Measurements from ENCODE around the gene IL16.

The IL16 gene

DNA sequence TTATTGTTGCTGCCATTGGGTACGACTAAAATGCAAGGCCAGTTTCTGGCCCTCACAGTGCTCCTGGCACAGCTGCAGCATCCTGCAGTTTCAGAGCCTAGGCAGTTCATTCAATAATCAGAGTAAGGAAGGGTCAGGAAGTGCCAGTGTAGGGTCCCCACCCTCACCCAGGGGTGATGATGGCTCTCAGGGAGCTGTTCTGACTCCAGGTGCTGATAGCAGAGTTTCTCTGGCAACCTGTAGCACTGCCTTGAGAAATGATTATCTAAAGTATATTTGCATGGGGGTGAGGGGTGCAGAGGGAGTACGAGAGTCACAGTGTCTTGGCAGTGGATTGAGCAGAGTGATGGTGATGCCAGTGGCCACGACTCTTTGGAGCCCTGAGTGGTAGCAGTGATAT, 15.5 kb upstream of the IL16 start:
- TF ChIP-seq, protein P1, sequence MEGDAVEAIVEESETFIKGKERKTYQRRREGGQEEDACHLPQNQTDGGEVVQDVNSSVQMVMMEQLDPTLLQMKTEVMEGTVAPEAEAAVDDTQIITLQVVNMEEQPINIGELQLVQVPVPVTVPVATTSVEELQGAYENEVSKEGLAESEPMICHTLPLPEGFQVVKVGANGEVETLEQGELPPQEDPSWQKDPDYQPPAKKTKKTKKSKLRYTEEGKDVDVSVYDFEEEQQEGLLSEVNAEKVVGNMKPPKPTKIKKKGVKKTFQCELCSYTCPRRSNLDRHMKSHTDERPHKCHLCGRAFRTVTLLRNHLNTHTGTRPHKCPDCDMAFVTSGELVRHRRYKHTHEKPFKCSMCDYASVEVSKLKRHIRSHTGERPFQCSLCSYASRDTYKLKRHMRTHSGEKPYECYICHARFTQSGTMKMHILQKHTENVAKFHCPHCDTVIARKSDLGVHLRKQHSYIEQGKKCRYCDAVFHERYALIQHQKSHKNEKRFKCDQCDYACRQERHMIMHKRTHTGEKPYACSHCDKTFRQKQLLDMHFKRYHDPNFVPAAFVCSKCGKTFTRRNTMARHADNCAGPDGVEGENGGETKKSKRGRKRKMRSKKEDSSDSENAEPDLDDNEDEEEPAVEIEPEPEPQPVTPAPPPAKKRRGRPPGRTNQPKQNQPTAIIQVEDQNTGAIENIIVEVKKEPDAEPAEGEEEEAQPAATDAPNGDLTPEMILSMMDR (IDR thresholded peaks at IDR 0.05; ENCODE audit: low read depth, low read length, missing control alignments): no peak
- DNase-seq (ENCODE audit: low read depth): no peak
- in situ Hi-C loops (cut with HindIII; ENCODE audit: low sequenced_read_pairs): no loop called here
- H3K4me3 ChIP-seq (ENCODE audit: low read depth, low read length): no peak overlapping the region

DNA sequence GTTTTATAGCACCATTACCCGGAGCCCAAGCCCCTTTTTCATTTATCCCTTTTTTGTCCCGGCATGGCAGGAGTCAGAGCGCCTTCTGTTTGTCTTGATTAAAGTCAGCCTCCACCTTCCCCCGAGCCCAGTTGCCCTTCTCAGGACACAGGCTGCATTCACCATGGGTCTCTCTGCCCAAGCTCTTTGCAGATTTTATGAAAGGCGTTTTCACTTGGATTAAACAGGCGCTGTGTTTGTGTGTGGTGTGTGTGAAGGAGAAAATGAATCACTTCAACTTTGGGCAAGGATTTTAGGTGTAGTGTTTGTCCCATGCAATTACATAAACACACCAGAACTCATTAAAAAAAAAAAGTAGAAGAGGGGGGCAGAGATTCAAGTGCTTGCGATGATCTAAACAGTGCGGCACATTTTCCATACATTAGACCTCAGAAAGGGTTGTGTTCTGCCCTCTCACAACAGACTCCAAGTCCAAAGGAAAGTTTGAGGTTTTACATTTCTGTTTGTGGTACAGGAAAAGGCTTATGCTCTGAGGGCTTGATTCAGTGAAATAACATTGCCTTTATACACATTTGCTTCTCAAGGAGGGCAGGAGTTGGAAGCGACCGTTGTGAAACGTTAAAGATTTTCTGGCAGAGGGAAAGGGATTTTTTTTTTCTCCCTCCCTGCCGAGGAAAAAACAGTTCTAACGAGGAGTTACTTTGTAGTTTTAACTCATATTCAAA, 14.5 kb upstream of the IL16 start:
- TF ChIP-seq, protein P1 (IDR thresholded peaks at IDR 0.05; ENCODE audit: low read depth, low read length, missing control alignments): no peak
- DNase-seq (ENCODE audit: low read depth): no peak
- in situ Hi-C loops (cut with HindIII; ENCODE audit: low sequenced_read_pairs): no loop called here
- H3K4me3 ChIP-seq (ENCODE audit: low read depth, low read length): no peak overlapping the region

DNA sequence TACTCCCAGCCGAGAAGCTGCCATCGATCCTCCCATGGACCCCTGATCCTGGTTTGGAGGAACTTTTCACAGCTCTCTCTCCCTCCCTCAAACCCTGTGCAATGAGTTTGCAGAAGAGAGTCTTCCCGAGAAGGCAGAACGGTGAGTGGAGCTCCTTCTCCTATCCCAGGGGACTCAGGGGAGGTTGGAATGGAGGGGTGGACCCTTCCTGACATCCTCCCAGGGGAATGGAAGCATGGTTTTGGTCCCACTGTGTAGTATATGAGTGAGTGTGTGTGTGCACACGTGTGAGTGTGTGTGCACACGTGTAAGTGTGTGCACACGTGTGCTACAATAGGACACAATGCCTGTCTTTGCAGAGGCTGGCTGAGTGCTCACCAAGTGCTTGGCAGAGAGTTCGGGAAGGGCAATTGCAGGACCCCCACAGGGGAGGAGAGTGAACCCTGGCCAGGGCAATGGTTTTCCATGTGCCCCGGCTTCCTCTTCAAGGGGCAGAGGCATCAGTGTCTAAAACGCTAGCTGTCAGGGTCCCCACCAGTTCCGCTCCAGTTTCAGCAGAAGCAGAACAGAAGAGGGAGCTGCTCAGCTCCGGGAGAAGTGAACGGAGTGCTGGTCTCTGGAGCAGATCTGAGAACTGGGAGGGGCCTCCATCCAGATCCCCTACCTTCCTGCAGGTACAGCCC, 13.8 kb upstream of the IL16 start:
- H3K4me3 ChIP-seq (ENCODE audit: low read depth, low read length): no peak overlapping the region
- TF ChIP-seq, protein P1 (IDR thresholded peaks at IDR 0.05; ENCODE audit: low read depth, low read length, missing control alignments): no peak
- in situ Hi-C loops (cut with HindIII; ENCODE audit: low sequenced_read_pairs): no loop called here
- DNase-seq (ENCODE audit: low read depth): no peak

DNA sequence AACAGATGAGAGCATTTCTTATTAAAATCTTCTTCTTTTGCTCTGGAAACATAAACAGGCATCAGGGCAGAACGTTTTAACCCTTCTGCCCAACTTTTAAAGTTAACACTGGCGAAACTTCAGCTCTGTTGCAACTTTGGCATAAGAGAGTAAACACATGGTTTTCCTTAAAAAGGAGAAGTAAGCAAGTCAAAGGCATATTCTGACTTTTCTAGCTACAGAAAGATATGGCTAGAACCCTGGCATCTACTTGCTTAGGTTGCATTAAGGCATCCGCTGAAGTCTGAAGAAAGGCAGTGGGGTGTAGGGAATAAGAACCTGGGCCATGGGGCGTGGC, 13.3 kb upstream of the IL16 start:
- H3K4me3 ChIP-seq (ENCODE audit: low read depth, low read length): no peak overlapping the region
- TF ChIP-seq, protein P1 (IDR thresholded peaks at IDR 0.05; ENCODE audit: low read depth, low read length, missing control alignments): no peak
- DNase-seq (ENCODE audit: low read depth): no peak
- in situ Hi-C loops (cut with HindIII; ENCODE audit: low sequenced_read_pairs): no loop called here

DNA sequence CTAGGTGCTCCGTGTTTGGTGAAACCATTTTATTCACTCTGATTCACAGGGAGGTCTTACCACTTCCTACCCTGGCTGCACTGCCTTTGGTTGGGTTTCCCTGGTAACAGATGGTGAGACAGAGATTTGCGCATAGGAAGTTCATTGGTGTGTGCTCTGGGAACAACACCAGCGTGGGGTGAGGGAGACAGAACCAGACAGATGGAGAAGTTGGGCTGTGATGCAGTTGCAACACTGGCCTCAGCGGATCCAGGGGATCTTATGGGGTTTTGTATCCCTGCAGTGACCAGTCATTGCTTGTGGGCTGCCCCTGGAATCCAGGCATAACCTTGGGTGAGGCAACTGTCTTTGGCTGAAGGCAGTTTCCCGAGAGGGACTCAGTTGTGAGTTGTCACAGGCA, 12.5 kb upstream of the IL16 start:
- H3K4me3 ChIP-seq (ENCODE audit: low read depth, low read length): no peak overlapping the region
- no peak for DNase-seq (ENCODE audit: low read depth)
- TF ChIP-seq, protein P1 (IDR thresholded peaks at IDR 0.05; ENCODE audit: low read depth, low read length, missing control alignments): no peak
- in situ Hi-C loops (cut with HindIII; ENCODE audit: low sequenced_read_pairs): no loop called here

DNA sequence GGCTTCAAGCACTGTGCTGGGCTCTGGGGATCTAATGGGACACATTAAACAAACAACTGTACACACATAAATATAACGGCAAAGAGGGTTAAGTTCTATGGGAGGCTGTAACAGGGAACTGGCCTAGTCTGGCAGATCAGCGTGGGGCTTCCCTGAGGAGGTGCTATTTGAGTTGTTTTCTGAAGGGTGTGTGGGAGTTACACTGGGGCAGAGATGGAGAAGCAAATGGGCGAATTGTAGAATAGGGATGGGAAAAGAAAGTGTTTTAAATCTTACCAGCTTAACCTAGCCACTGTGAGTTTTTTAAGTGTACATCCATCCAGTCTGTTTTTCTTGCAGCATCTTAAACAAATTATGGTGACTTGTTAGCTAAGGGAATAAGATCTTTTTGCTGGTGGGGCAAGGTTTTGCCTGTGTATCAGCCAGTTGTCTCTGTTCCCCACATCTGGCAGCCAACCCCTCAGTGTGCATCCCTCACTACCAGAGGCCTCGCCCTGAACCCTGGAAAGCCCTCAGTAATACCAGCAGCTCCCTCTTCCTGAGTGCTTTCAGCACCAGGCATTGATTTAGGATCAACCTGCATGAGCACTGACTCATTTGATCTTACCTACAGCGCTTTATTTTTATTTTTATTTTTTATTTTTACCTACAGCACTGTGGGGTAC, 10.9 kb upstream of the IL16 start:
- no peak overlapping the region for H3K4me3 ChIP-seq (ENCODE audit: low read depth, low read length)
- no peak for DNase-seq (ENCODE audit: low read depth)
- in situ Hi-C loops (cut with HindIII; ENCODE audit: low sequenced_read_pairs): no loop called here
- TF ChIP-seq, protein P1 (IDR thresholded peaks at IDR 0.05; ENCODE audit: low read depth, low read length, missing control alignments): no peak

All from astrocyte of the cerebellum (primary cell).